MCF 10A (cell line): Measurements from ENCODE around the gene ATG12. TPM values are rescaled to one million over a fixed set of nuclear protein-coding genes. Genes with fewer than 3 reads are reported as not detected.

ENCODE experiments used
- BruUV-seq: library from RNA; stranded (reverse); fragments of 400-500 nt; replicated peaks from 2 replicates; lab custom pipeline; 2021; lab: Mats Ljungman, UMichigan
- CTCF ChIA-PET: fragments of 300-600 bp; sonication (Branson Sonifier 250); formaldehyde crosslinking; extraction: SDS; loops from one replicate; lab custom pipeline; 2021; ENCODE audit warnings: antibody characterized with exemption, inconsistent platforms; lab: Yijun Ruan, JAX
- POLR2A ChIA-PET: fragments of 300-600, 350-650 bp; sonication (Branson Sonifier 250); formaldehyde crosslinking; extraction: SDS; loops from one replicate; lab custom pipeline; 2020; ENCODE audit warnings: antibody characterized with exemption, inconsistent platforms; lab: Yijun Ruan, JAX
- DNase-seq: peaks from one replicate; pipeline ENCODE4 v3.0.0-alpha.2; 2018; ENCODE audit not compliant: unreplicated experiment
- H3K27ac Mint-ChIP-seq: one replicate; pipeline ENCODE4 v1.8.0; 2022; ENCODE audit warnings: mild to moderate bottlenecking, low read depth, mixed read lengths; ENCODE audit not compliant: unreplicated experiment
- H3K27me3 Mint-ChIP-seq: one replicate; pipeline ENCODE4 v1.8.0; 2022; ENCODE audit warnings: mixed read lengths; ENCODE audit not compliant: insufficient read depth, unreplicated experiment
- H3K36me3 Mint-ChIP-seq: one replicate; pipeline ENCODE4 v1.8.0; 2022; ENCODE audit warnings: mild to moderate bottlenecking, moderate library complexity, mixed read lengths; ENCODE audit not compliant: insufficient read depth, unreplicated experiment
- H3K4me1 Mint-ChIP-seq: one replicate; pipeline ENCODE4 v1.8.0; 2022; ENCODE audit warnings: mixed read lengths; ENCODE audit not compliant: insufficient read depth, unreplicated experiment
- H3K4me3 Mint-ChIP-seq: one replicate; pipeline ENCODE4 v1.8.0; 2022; ENCODE audit warnings: mild to moderate bottlenecking, moderate library complexity, mixed read lengths; ENCODE audit not compliant: unreplicated experiment
- H3K9me3 Mint-ChIP-seq: one replicate; pipeline ENCODE4 v1.8.0; 2022; ENCODE audit warnings: mixed read lengths; ENCODE audit not compliant: unreplicated experiment
- CTCF ChIP-seq: fragments of 200-600 bp; IDR thresholded peaks from one replicate; pipeline ENCODE4 v1.8.0; 2022; ENCODE audit warnings: antibody characterized with exemption, mild to moderate bottlenecking; ENCODE audit not compliant: unreplicated experiment
- intact Hi-C: fragments of 100-400 bp; cut with micrococcal nuclease; formaldehyde crosslinking; loops from 2 replicates; pipeline ENCODE4 v1.14.1; 2022
- total RNA-seq: library from RNA; stranded (reverse); gene quantifications from 2 replicates; pipeline ENCODE4 v1.2.3, GENCODE V29; 2022

ATG12 gene
- total RNA-seq, 1 experiment from 2014 or later = 42.6 TPM

DNA sequence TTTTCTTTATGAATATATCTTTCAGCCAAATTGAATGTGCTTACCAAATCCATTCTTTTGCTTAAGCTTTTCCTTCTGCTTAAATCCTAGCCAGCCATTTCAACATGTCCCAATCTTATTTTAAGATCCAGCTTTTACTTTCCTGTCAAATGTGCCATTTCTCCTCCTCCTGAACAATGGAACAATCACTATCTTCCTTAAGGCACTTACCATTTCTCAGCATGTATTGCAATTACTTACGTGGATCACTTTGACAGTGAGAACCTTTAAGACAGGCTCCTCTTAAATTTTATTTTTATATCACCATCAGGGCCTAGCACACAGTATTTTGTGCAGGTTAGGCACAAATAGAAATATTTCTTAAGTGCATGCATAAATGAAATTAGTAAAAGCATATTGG lies 20.5 kb downstream of the ATG12 start:
- peaks cover 10% of the 10 kb centered on the region for H3K9me3 Mint-ChIP-seq

GRCh38 chr5:115818821-115819220 lies 22.5 kb downstream of the ATG12 start:
- peaks cover 12% of the 10 kb centered on the region for H3K27me3 Mint-ChIP-seq
- no peaks in the 10 kb centered on the region for H3K9me3 Mint-ChIP-seq
- POLR2A ChIA-PET = no interaction called here
- no peak overlapping the region for H3K27ac Mint-ChIP-seq
- H3K4me3 Mint-ChIP-seq = no peak overlapping the region
- no peak for TF ChIP-seq CTCF
- DNase-seq = no peak
- H3K36me3 Mint-ChIP-seq = no peaks in the 10 kb centered on the region
- BruUV-seq = no TSS peak
- H3K4me1 Mint-ChIP-seq = no peaks in the 10 kb centered on the region
- intact Hi-C loops = no loop called here
- CTCF ChIA-PET = interaction anchor here (1.1 to 1.6 kb wide), 2 partner anchors 10 to 21 kb away, joined by 3 read pairs; no protein-coding TSS in a partner anchor

More for the DNA sequence above, 20.5 kb downstream of the ATG12 start:
- intact Hi-C loops = no loop called here
- H3K27ac Mint-ChIP-seq = no peak overlapping the region
- no peaks in the 10 kb centered on the region for H3K36me3 Mint-ChIP-seq
- ChIA-PET CTCF (interaction anchor here (0.5 to 1.4 kb wide), 4 partner anchors 10 to 222 kb away, joined by 3 read pairs; no protein-coding TSS in a partner anchor), POLR2A (no interaction called here)
- no peak for DNase-seq
- H3K4me3 Mint-ChIP-seq = no peak overlapping the region
- no TSS peak for BruUV-seq
- TF ChIP-seq CTCF = no peak
- H3K4me1 Mint-ChIP-seq = no peaks in the 10 kb centered on the region
- no peaks in the 10 kb centered on the region for H3K27me3 Mint-ChIP-seq

GRCh38 chr5:115817386-115817785 lies 24.0 kb downstream of the ATG12 start:
- POLR2A ChIA-PET = no interaction called here
- intact Hi-C loops = no loop called here
- no peak overlapping the region for H3K4me3 Mint-ChIP-seq

More at GRCh38 chr5:115817386-115817785, 24.0 kb downstream of the ATG12 start:
- BruUV-seq = no TSS peak
- no peak for TF ChIP-seq CTCF
- Mint-ChIP-seq H3K9me3 (no peaks in the 10 kb centered on the region), H3K27me3 (peaks cover 12% of the 10 kb centered on the region), H3K36me3 (no peaks in the 10 kb centered on the region), H3K27ac (no peak overlapping the region), H3K4me1 (no peaks in the 10 kb centered on the region)
- CTCF ChIA-PET = no interaction called here
- no peak for DNase-seq
